GM19328 (cell line): ENCODE measurements around the gene PPP1R36.
"Not testable (repeated sequence)": the region's sequence is repeated elsewhere in the genome, so short reads cannot be mapped to it uniquely, and the experiment has no call there.

Experiments used
- ATAC-seq: cut with Tn5 transposase; IDR thresholded peaks from one replicate; pipeline ENCODE4 v1.9.1; 2021; ENCODE audit warnings: mild to moderate bottlenecking, moderate library complexity; ENCODE audit not compliant: unreplicated experiment

Gene PPP1R36

GRCh38 chr14:64563696-64564095 is 13.9 kb downstream of the PPP1R36 start:
- ATAC-seq = no peak

- ATAC-seq = no peak
These were observed 16.9 kb downstream of the PPP1R36 start for GRCh38 chr14:64566651-64567122.

DNA sequence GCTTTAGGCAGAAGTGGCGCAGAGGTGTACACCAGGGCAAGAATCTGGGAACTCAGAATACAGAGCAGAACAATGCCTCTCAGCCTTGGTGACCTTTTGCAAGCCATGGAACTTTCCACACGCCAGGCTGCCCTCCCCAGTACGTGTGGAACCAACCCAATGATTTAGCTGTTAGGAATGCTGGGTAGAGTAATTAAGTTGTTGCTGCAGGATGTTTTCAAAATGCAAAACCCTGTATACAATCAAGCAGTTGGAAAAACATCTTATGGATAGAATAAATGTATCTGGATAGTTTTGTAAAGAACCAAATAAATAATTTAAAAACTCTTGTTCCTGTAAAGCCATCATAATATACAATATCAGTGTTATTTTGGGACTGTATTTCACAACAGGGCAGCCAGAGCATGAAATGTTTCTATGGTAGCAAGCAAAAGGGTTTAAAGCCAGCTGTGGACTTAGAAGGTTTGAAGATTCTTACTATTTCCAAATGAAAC is 19.4 kb downstream of the PPP1R36 start:
- no peak for ATAC-seq

DNA sequence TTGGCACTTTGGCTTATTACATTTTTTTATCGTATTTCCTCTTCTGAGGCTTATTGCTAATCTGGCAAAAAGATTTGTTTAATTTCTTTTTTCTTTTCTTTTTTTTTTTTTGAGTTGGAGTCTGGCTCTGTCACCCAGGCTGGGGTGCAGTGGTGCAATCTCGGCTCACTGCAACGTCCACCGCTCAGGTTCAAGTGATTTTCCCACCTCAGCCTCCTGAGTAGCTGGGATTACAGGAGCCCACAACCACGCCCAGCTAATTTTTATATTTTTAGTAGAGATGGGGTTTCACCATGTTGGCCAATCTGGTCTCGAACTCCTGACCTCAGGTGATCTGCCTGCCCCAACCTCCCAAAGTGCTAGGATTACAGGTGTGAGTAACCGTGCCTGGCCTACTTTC is 19.9 kb downstream of the PPP1R36 start:
- ATAC-seq = not testable (repeated sequence)

DNA sequence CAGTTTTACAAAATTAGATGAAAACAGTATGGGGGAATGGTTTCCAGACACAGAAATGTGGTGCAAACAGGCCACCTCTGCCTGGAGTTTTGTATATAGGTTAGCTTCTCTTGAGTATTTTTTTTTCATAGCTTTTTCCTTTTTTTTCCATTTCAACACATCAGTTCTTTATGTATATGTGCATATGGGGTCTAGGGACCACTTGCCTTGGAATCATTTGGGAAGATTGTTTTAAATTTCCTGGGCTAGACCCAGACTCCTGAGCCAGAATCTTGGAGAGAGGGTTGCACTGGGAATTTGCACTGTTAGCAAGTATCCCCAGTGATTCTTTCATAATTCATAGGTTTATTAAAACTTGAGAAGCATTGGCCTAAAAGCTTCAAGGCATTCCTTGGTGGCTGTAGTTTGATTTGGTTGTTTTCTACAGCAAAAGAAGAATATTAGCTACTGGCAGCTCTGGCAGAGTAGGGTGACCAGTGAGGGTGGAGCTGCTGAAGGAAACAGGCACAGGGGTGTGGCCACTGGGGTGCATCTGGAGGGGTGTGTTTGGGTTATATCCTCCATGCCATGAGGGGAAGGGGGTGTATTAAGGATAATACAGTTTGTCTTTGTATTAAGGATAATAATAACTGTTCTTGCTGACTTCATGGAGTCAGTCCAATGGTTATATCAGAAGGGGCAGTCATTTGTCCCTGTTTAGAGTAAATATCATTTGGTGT is 22.8 kb downstream of the PPP1R36 start:
- ATAC-seq = no peak

DNA sequence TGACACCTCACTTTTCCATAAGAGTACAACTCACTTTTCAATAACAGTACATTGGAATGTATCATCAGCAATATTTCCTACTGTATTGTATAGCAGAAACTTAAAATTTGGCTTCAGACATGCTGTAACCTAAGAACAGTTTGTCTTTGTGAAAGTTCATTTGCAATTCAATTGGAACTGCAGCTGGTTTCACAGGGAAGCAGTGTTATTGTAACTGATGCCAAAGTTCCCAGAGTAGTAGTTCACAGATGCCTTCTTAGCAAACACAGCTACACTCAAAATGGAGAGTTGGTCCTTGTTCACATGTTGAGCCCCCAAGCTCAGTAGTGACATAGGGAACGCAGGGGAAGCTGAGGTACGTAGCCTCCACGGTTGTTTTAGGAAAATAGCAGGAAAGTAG is 23.3 kb downstream of the PPP1R36 start:
- no peak for ATAC-seq

DNA sequence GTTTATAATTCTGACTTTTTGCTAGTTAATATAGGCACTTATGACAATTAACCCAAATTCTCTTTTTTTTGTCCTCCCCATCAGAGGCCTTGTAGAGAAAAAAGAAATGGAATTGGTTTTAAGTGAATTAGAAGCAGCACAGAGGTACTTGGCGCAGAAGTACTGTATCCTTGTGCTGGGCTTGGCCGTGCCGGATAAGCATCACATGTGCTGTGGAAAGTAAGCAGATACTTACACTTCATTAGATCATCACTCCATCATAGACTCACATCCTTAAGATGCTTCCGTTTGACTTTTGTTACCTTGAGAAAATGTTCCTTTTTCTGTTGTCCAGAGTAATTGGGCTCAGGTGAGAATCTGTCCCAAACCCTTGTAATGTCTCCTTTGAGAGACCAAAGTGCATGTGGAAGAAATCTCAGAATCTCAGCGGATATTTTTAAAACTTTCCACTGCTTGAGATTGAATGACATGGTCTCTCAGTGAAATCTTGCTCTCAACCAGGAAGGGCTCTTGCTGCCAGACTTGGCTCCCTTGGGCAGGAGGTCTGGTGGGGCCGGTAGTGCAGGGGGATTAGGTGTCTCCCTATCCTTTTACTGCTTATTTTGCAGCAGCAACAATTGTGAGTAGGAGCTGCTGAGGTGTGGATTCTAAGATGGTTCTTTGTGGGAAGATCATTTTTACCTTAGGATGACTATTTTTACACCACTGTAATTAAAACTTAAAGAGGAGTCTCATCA is 24.8 kb downstream of the PPP1R36 start:
- no peak for ATAC-seq

DNA sequence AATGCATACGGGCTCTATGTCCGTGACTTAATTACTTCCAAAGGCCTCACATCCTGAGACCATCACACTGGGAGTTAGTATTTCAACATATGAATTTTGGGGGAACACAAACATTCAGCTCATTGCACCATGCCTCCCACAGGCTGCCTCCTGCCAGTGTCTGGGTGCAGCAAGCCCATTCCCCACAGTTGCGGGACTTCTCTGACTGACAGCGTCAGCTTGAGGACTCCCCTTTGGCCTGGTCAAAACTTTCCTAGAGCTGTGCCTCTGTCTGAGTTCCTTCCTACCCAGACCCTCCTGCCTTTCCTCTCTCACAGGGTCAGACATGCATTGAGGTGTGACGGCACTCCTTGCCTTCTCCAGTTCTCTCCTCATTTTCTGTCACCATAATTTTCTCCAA is 27.4 kb downstream of the PPP1R36 start:
- ATAC-seq = no peak

DNA sequence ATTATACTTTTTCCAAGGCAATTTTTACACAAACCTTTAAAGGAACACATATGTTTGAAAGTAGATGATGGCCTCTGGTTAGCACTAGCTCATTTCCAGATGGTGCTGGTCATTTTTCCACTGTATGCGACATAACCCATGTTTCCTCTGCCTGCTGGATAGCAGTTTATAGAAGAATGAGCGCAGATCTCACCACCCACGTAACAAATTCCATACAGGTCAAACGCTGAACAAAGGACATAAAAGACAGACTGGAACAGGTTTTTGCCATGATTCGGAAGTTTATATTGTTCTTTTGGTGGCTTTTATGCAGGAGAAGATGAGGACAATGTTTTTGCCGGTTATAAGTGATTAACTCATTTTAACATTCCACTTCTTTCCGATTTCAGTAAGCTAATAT is 30.7 kb downstream of the PPP1R36 start:
- ATAC-seq = no peak

- no peak for ATAC-seq
These were observed 31.6 kb downstream of the PPP1R36 start for GRCh38 chr14:64581363-64581762.

DNA sequence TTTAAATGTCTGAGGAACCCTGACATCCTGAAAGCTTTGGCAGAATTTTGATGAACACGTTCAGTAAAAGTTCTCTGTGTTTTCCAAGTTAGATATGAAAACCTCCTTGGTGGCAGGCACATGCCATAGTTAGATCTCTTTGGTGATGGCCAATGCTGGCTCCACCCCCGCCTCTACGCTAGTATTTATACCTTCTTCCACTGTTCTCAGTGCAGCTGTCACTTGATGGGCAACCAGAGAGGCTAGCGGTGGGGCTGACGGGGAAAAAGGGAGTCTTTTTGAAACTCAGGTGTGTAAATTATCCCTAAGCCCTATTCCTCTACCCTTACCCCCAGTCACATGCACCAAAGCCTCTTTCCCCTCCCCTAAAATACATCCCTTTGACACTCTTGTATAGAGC is 32.1 kb downstream of the PPP1R36 start:
- no peak for ATAC-seq

DNA sequence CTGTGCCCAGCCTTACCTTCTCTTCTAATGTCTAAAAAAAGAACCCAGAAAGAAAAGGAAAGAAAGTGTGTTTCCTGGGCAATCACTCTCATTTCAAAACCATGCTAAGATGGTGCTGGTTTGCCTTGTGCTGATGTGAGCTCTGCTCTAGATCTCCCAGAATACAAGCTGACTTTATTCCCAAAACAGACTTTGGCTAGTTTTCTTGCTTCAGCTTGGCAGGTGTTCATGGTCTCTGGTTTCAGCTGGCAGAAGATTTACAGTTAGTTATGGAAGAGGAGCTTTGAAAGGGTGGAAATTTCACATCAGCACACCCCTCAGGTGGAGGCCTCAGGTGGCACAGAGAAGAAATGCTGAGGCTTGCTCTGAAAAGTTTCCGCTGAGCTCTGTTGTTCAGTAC is 34.4 kb downstream of the PPP1R36 start:
- no peak for ATAC-seq

DNA sequence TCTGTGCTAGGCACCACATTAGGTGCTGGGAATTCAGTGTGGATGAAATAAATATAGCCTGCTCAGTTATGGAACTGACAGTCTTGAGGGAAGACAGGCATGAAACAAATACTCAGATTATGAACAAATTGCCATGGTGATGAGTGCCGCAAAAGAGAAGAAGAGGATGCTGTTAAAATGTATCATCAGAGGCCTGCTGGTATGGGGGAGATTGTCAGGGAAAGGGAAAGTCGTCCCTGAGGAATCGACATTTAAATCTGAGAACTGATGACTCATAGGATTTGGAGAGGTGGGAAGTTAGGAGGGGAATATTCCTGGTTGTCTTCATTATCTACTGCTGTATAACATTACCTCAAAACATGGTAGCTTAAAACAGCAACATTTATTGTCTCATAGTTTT is 42.0 kb downstream of the PPP1R36 start:
- no peak for ATAC-seq

- ATAC-seq = no peak
These were observed 44.7 kb downstream of the PPP1R36 start for GRCh38 chr14:64594438-64594837.

DNA sequence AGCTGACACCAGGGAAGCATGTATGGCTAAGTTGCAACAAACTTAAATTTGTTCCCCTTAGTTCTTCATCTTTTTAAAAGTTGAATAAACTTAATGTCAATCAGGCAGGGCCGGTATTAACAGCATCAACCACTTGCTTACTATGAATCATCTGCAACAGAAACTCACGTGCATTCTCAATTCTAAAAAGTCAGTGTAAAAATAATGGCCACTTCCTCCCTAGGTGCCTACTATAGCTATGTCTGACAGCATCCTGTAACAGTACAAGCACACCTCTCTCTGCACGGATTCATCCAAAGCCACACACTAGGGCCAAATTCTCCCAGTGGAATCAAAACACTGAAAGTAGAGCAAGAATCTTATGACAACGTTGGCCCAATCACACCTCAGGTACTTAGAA is 48.6 kb downstream of the PPP1R36 start:
- ATAC-seq = no peak

GRCh38 chr14:64601571-64601970 is 51.8 kb downstream of the PPP1R36 start:
- no peak for ATAC-seq

- no peak for ATAC-seq
These were observed 53.1 kb downstream of the PPP1R36 start for GRCh38 chr14:64602826-64603225.

DNA sequence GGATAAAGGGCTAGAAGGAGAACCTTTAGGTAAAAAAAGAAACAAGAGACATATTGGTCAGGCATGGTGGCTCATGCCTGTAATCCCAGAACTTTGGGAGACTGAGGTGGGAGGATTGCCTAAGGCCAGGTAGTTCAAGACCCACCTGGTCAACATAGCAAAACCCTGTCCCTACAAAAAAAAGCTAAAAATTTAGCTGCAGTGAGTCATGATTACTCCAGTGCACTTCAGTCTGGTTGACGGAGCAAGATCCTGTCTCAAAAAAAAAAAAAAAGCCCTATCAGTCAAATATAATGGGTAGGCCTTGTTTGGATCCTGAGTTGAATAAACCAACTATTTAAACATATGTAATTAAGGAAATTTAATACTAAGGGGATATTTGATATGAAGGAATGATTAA is 54.2 kb downstream of the PPP1R36 start:
- ATAC-seq = no peak

DNA sequence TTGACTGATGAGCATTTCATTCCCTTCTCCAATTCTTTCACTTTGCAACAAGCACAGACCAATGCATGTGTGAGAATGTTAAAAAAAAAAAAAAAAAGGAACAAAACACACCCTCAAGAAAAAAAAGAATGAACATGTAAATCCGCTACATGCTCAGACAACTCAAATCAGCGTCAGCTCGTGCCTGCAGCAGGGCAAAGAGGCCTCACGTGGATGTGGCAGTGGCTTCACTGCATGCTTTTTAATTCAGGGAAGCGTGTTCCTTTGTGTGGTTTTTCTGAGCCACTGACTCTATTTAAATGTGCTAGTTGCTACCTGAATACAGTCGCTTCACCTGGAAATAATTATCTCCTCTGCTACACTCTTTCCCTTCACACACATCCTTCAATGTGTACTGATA is 55.1 kb downstream of the PPP1R36 start:
- no peak for ATAC-seq

DNA sequence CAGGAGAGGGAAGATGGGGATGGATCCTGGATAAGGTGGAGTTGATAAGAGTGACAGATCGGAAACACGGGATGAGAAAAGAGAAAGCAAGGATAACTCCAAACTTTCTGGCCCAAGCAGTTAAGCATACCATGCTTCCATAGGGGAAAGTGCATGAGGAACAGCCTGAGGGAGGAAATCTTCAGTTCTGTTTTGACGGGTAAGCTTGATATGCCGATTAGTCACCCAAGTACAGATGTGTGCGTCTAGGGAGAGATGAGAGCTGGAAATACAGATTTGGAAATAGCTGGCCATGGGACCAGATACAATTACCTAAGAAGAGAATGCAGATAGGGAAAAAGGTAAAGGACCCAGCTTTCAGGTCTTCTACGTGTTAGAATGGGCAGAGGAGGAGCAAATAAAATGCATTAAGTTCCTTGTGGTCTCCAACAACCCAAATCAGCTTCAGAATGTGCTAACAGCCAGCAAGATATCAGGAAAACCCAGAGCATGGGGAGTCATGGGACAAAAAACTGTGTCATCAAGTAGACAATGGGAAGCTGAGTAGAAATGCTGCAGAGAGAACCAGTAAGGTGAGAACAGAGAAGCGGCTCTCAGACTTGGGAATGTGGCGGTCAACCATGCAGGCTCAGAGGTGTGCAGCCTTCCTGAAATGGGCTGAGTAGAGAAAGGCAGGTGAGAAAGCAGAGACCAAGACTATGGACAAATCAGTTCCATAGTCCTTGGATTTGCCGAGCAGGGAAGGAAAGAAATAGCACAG is 56.3 kb downstream of the PPP1R36 start:
- no peak for ATAC-seq

- ATAC-seq = no peak
These were observed 60.4 kb downstream of the PPP1R36 start for GRCh38 chr14:64610049-64610746.
